K562 (cell line): ENCODE measurements around the gene LRRK1. TPM values are rescaled to one million over a fixed set of nuclear protein-coding genes. Genes with fewer than 3 reads are reported as not detected.

Experiments
- ATAC-seq: fragments of 200-7000 bp; cut with Tn5 transposase; 3 replicates; pipeline ENCODE4 v1.9.1; 2020; ENCODE audit warnings: moderate library complexity
- BruUV-seq: library from RNA; stranded (reverse); fragments of 400-500 nt; replicated peaks from 2 replicates; lab custom pipeline; 2021; lab: Mats Ljungman, UMichigan
- CTCF ChIA-PET: fragments of 300-600 bp; formaldehyde crosslinking; extraction: SDS; loops from one replicate; lab custom pipeline; 2021; ENCODE audit warnings: low intra/inter-chr PET ratio; lab: Yijun Ruan, JAX
- POLR2A ChIA-PET: fragments of 300-600, 350-650 bp; sonication (Branson Sonifier 250); formaldehyde crosslinking; extraction: SDS; loops from one replicate; lab custom pipeline; 2021; ENCODE audit warnings: antibody characterized with exemption, inconsistent platforms; lab: Yijun Ruan, JAX
- DNase-seq, 4 experiments: peaks; one replicate each; pipeline versions ENCODE4 v3.0.0 to v3.0.0-alpha.2; 2011 to 2018; ENCODE audit warnings: low spot score in 3 of 4, mixed read lengths in 3 of 4; ENCODE audit errors: extremely low read depth in 1 of 4
- FAIRE-seq: peaks from 2 replicates; lab custom pipeline; 2011; peaks lifted over from hg19 to GRCh38; lab: Jason Lieb, UNC
- H2AFZ ChIP-seq: 2 replicates; pipeline ENCODE4 v1.6.0; 2011; ENCODE audit warnings: low read depth, low read length, control low read depth, inconsistent platforms
- H3K27ac ChIP-seq: fragments of 200-600 bp; 3 replicates; pipeline ENCODE4 v1.8.0; 2011; ENCODE audit warnings: low read depth, mild to moderate bottlenecking, control low read depth, inconsistent platforms, low read length, moderate library complexity, mixed read lengths; ENCODE audit errors: extremely low read depth
- H3K27me3 ChIP-seq, 2 experiments: fragments of 300-600 bp in 1 of 2; 2 replicates in 1 of 2; 3 replicates in 1 of 2; pipeline versions ENCODE4 v1.6.0 to v1.8.0; 2011; ENCODE audit warnings: inconsistent platforms in 2 of 2, low read length in 2 of 2, mild to moderate bottlenecking in 1 of 2, mixed read lengths in 1 of 2, moderate library complexity in 1 of 2; ENCODE audit not compliant: control insufficient read depth in 2 of 2, insufficient read depth in 2 of 2
- H3K36me3 ChIP-seq: fragments of 300-600 bp; 3 replicates; pipeline ENCODE4 v1.8.0; 2011; ENCODE audit warnings: mild to moderate bottlenecking, low read length, inconsistent platforms; ENCODE audit not compliant: control insufficient read depth, insufficient read depth
- H3K4me1 ChIP-seq, 2 experiments: fragments of 200-600 bp in 1 of 2; replicated peaks in 1 of 2; 2 replicates in 1 of 2; 3 replicates in 1 of 2; pipeline versions ENCODE4 v1.5.1 to v1.8.0; 2011; ENCODE audit warnings: inconsistent platforms in 2 of 2, low read length in 2 of 2, mild to moderate bottlenecking in 1 of 2, mixed read lengths in 1 of 2, moderate library complexity in 1 of 2; ENCODE audit not compliant: control insufficient read depth in 2 of 2, insufficient read depth in 2 of 2
- H3K4me2 ChIP-seq: 2 replicates; pipeline ENCODE4 v1.6.1; 2011; ENCODE audit warnings: low read length, control low read depth, inconsistent platforms, mixed read lengths; ENCODE audit not compliant: insufficient read depth
- H3K4me3 ChIP-seq: fragments of 200-600 bp; sonication (generic), shearing (Covaris generic); 2 replicates; pipeline ENCODE4 v1.5.1; 2016; ENCODE audit warnings: control low read depth, inconsistent platforms
- H3K79me2 ChIP-seq: fragments of 200-600 bp; 3 replicates; pipeline ENCODE4 v1.8.0; 2011; ENCODE audit warnings: low read length, inconsistent platforms; ENCODE audit not compliant: control insufficient read depth, insufficient read depth
- H3K9ac ChIP-seq, 2 experiments: 2 replicates each; pipeline versions ENCODE4 v1.6.0 to v1.6.1; 2011; ENCODE audit warnings: low read depth in 2 of 2, low read length in 2 of 2, control low read depth in 1 of 2, inconsistent platforms in 1 of 2, mild to moderate bottlenecking in 1 of 2, mixed read lengths in 1 of 2; ENCODE audit not compliant: insufficient read depth in 1 of 2
- H3K9me1 ChIP-seq: one replicate; pipeline ENCODE4 v1.6.0; 2011; ENCODE audit warnings: inconsistent platforms, mild to moderate bottlenecking, low read length, moderate library complexity; ENCODE audit not compliant: control insufficient read depth, insufficient read depth
- H3K9me3 ChIP-seq: replicated peaks from 2 replicates; pipeline ENCODE4 v1.5.1; 2011; ENCODE audit warnings: low read depth, low read length, inconsistent platforms; ENCODE audit not compliant: control insufficient read depth, insufficient read depth
- H4K20me1 ChIP-seq: replicated peaks from 2 replicates; pipeline ENCODE4 v1.6.1; 2011; ENCODE audit warnings: low read length, inconsistent platforms, mixed read lengths; ENCODE audit not compliant: control insufficient read depth, insufficient read depth
- BRD4 ChIP-seq: fragments of 200-600 bp; sonication (generic); IDR thresholded peaks from 2 replicates; pipeline ENCODE4 v1.6.1; 2017; ENCODE audit warnings: inconsistent platforms
- KLF1 ChIP-seq: fragments of 450-650 bp; IDR thresholded peaks from 2 replicates; pipeline ENCODE4 v1.6.1; 2016; ENCODE audit warnings: missing genetic modification characterization, missing compliant biosample characterization
- LEF1 ChIP-seq: fragments of 450-650 bp; IDR thresholded peaks from 2 replicates; pipeline ENCODE4 v1.6.1; 2016; ENCODE audit warnings: mild to moderate bottlenecking
- MCM3 ChIP-seq: fragments of 450-650 bp; IDR thresholded peaks from 2 replicates; pipeline ENCODE4 v1.6.1; 2016
- POU5F1 ChIP-seq: fragments of 150-350 bp; IDR thresholded peaks from 2 replicates; pipeline ENCODE4 v1.6.1; 2014; ENCODE audit warnings: borderline replicate concordance, low read length, low read depth, mild to moderate bottlenecking; ENCODE audit not compliant: partially characterized antibody
- SAFB ChIP-seq: fragments of 200-400 bp; formaldehyde crosslinking; IDR thresholded peaks from 2 replicates; pipeline ENCODE4 v1.6.1; 2017; ENCODE audit warnings: low read depth, low read length, borderline replicate concordance
- SP1 ChIP-seq: sonication (generic); formaldehyde crosslinking; IDR thresholded peaks from 2 replicates; pipeline ENCODE4 v1.8.1; 2022; ENCODE audit warnings: mild to moderate bottlenecking, missing genetic modification reagents
- TCF7L2 ChIP-seq: fragments of 150-350 bp; IDR thresholded peaks from 2 replicates; pipeline ENCODE4 v1.6.1; 2016; ENCODE audit warnings: low read depth, mild to moderate bottlenecking, low read length, moderate library complexity
- TGIF2 ChIP-seq: sonication (generic); formaldehyde crosslinking; IDR thresholded peaks from 2 replicates; pipeline ENCODE4 v1.8.1; 2022; ENCODE audit warnings: mild to moderate bottlenecking, missing genetic modification reagents, moderate library complexity
- WGBS: fragments of 100-300 bp; shearing (Covaris generic); methylation state at CpG from one replicate; pipeline ENCODE4 v1.1.6; 2016; ENCODE audit warnings: low coverage, mixed read lengths; ENCODE audit not compliant: insufficient coverage; ENCODE audit errors: missing lambda C conversion rate; 5-methylcytosine and 5-hydroxymethylcytosine counted together
- in situ Hi-C: fragments of 300-500 bp; cut with MboI; formaldehyde crosslinking; loops from 4 replicates; pipeline ENCODE4 v1.15.0; 2018; ENCODE audit warnings: inconsistent platforms, mixed read lengths
- intact Hi-C: fragments of 100-400 bp; cut with micrococcal nuclease; formaldehyde crosslinking; loops from 2 replicates; pipeline ENCODE4 v1.14.2; 2022
- polyA plus RNA-seq, 8 experiments: library from polyadenylated mRNA; depleted of rRNA in 4 of 8; stranded (reverse) in 5 of 8; unstranded in 3 of 8; fragments of >200 nt; fragmentation: Nextera tagmentation in 2 of 8; fragmentation: Illumina TruSeq in 1 of 8; extraction: Ambion mirVana in 2 of 8; extraction: Trizol in 1 of 8; gene quantifications; 2 replicates each; pipeline versions ENCODE4 v1.2.1 to v1.2.3, GENCODE V29; 2011 to 2014; ENCODE audit warnings: inconsistent platforms in 1 of 8, missing spikeins in 1 of 8
- total RNA-seq, 7 experiments: library from RNA; depleted of rRNA in 6 of 7; stranded (reverse); fragments of >200 nt in 6 of 7; fragmentation: Illumina TruSeq in 2 of 7; extraction: Trizol in 2 of 7; gene quantifications; 2 replicates each; pipeline versions ENCODE4 v1.2.1 to v1.2.3, GENCODE V29; 2011 to 2021; ENCODE audit warnings: low replicate concordance in 1 of 7
- TF ChIP-seq, protein P1 (sequence below): sonication (generic); formaldehyde crosslinking; IDR thresholded peaks from 2 replicates; pipeline ENCODE4 v1.8.1; 2023; ENCODE audit warnings: mild to moderate bottlenecking, missing genetic modification reagents, moderate library complexity
- TF ChIP-seq, protein P2 (sequence below), 2 experiments: fragments of 250-450 bp in 1 of 2; fragments of 450-650 bp in 1 of 2; sonication (Bioruptor Pico) in 1 of 2; IDR thresholded peaks; 2 replicates each; pipeline versions ENCODE4 v1.6.1 to v1.8.0; 2016 to 2021; ENCODE audit warnings: mild to moderate bottlenecking in 2 of 2, moderate library complexity in 2 of 2, missing compliant biosample characterization in 1 of 2, missing genetic modification characterization in 1 of 2

Gene LRRK1
- total and polyA plus RNA-seq, 9 of the 15 experiments (the other 6 are each of a cell fraction or from before 2014, with no cell fraction given): 0.01 to 1.5 (median 0.11) TPM

DNA sequence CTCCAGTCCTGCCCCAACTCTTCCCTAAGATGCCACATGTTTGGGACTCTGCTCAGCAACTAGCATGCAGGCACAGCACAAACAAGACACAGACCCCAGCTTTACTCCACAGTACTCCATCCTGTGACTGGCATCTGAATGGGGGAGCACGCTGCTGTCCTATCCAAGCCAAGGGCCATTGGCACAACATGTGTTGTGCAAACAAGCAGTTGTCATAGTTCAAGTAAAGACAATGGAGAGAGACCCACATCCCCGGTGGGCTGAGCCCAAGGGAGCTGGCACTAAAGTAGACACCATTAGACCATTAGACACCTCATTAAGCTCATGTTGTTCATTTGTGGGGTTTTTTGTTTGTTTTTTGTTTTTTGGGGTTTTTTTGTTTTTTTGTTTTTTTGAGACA is 200.0 kb downstream of the LRRK1 start:
- ATAC-seq (no peak), FAIRE-seq (no peak), DNase-seq (no peak)
- H3K36me3 ChIP-seq: no peaks in the 10 kb centered on the region
- H2AFZ ChIP-seq: no peak overlapping the region
- intact Hi-C loops (no loop called here), in situ Hi-C loops (no loop called here)
- no peaks in the 10 kb centered on the region for H3K27me3 ChIP-seq
- H3K4me2 ChIP-seq: no peak overlapping the region
- ChIA-PET CTCF (no interaction called here), POLR2A (interaction anchor here (0.7 kb wide), 1 partner anchor 27 kb away, joined by 3 read pairs; no protein-coding TSS in a partner anchor)
- WGBS: 58% methylated on average over 2 of the region's 2 CpGs
- H3K9ac ChIP-seq: no peak overlapping the region
- TF ChIP-seq LEF1 (no peak), BRD4 (no peak), SAFB (no peak), TGIF2 (no peak), POU5F1 (no peak), KLF1 (tag) (no peak), SP1 (CRISPR knock-in tag) (no peak), MCM3 (no peak), TCF7L2 (no peak)
- TF ChIP-seq, protein P1, sequence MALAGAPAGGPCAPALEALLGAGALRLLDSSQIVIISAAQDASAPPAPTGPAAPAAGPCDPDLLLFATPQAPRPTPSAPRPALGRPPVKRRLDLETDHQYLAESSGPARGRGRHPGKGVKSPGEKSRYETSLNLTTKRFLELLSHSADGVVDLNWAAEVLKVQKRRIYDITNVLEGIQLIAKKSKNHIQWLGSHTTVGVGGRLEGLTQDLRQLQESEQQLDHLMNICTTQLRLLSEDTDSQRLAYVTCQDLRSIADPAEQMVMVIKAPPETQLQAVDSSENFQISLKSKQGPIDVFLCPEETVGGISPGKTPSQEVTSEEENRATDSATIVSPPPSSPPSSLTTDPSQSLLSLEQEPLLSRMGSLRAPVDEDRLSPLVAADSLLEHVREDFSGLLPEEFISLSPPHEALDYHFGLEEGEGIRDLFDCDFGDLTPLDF (CRISPR knock-in tag): no peak
- TF ChIP-seq, protein P2, sequence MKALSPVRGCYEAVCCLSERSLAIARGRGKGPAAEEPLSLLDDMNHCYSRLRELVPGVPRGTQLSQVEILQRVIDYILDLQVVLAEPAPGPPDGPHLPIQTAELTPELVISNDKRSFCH (CRISPR knock-in tag; IDR thresholded peaks at IDR 0.05): no peak
- TF ChIP-seq, protein P2 (tag; IDR thresholded peaks at IDR 0.05): no peak
- no peak overlapping the region for H3K4me3 ChIP-seq
- no peaks in the 10 kb centered on the region for H3K79me2 ChIP-seq
- H3K9me1 ChIP-seq: no peaks in the 10 kb centered on the region
- H3K4me1 ChIP-seq: peaks cover 6 to 27% of the 10 kb centered on the region in 2 experiments
- no TSS peak for BruUV-seq
- H3K9me3 ChIP-seq: no peaks in the 10 kb centered on the region
- H3K27ac ChIP-seq: no peak overlapping the region
- no peaks in the 10 kb centered on the region for H4K20me1 ChIP-seq

Other genes starting within 250 kb of the LRRK1 start
- not detected in 2 replicates for gene ALDH1A3, start 39.5 kb upstream of the LRRK1 start, total RNA-seq (2014; rRNA removed)
- not detected in 2 replicates for gene ALDH1A3, start 39.5 kb upstream of the LRRK1 start, total RNA-seq (2014; rRNA removed; fragmentation: Illumina TruSeq; extraction: Trizol)
- gene ALDH1A3, start 39.5 kb upstream of the LRRK1 start, total RNA-seq (2015; rRNA removed; fragmentation: Illumina TruSeq; extraction: Trizol): not detected in 2 replicates
- gene ALDH1A3, start 39.5 kb upstream of the LRRK1 start, total RNA-seq (2021): 0.38 and 0.40 TPM in 2 replicates
- gene ALDH1A3, start 39.5 kb upstream of the LRRK1 start, polyA plus RNA-seq (2011; rRNA removed): not detected in 2 replicates
- gene ALDH1A3, start 39.5 kb upstream of the LRRK1 start, polyA plus RNA-seq (2014; fragmentation: Illumina TruSeq; extraction: Trizol): not detected in 2 replicates
- not detected for gene ALDH1A3, start 39.5 kb upstream of the LRRK1 start, polyA plus RNA-seq (2014; fragmentation: Nextera tagmentation; extraction: Ambion mirVana)
- not detected in 2 replicates for gene ALDH1A3, start 39.5 kb upstream of the LRRK1 start, polyA plus RNA-seq (2014; rRNA removed)